Measurements from ENCODE around the gene CSGALNACT2.

CSGALNACT2 gene

GRCh38 chr10:43124574-43125273, 13.5 kb upstream of the CSGALNACT2 start:
- no peak for DNase-seq

DNA sequence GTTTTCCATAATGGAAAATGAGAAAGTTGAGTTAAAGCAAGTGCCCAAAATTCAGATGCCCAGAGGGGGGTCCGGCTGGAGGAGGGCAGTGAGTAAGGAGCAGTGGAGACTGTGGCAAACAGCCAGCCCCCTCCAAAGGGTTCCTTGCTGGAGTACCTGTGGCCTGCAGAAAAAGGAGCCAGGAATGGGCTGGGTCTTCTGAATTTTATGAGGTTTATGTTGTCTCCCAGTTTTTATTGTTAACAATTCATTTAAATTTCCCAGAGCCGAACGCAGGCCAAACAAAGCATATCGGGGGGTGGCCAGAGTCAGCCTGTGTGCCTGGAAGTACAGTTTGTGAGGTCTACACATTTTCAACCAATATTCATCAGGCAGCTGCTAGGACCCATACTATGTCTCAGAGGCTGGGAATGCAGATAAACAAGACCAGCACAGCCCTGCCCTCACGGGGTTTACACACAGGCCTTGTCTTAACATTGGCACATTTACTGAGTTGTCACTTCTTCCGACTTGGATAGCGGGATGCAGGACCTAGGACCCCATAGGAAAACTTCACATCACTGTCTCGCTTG, 12.9 kb upstream of the CSGALNACT2 start:
- no peak for DNase-seq

GRCh38 chr10:43125881-43126731, 12.1 kb upstream of the CSGALNACT2 start:
- no peak for DNase-seq

- no peak for DNase-seq
Observed at GRCh38 chr10:43126759-43127424, 11.4 kb upstream of the CSGALNACT2 start.

DNA sequence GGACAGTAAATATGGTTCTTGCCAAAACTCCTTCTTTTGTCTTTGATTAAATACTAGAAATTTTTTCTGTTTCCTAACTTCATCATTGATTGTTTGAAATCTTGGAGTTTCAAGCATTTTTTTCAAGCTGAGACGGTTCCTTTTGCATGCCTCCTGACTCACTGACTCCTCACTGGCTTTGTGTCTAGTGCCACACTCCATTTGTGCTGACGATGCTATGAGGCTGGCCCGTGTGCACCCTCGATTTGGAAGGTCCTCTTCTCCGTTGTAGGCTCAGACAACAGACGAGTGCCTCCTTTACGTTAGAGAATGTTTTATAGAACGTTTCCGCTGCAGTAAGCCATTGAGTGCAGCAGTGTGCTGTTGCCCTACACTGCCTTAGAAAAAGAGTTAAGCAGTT, 10.8 kb upstream of the CSGALNACT2 start:
- no peak for DNase-seq

- no peak for DNase-seq
Observed at GRCh38 chr10:43128331-43128730, 9.9 kb upstream of the CSGALNACT2 start.

GRCh38 chr10:43128958-43129706, 9.1 kb upstream of the CSGALNACT2 start:
- peak; percentile 92 for DNase-seq

DNA sequence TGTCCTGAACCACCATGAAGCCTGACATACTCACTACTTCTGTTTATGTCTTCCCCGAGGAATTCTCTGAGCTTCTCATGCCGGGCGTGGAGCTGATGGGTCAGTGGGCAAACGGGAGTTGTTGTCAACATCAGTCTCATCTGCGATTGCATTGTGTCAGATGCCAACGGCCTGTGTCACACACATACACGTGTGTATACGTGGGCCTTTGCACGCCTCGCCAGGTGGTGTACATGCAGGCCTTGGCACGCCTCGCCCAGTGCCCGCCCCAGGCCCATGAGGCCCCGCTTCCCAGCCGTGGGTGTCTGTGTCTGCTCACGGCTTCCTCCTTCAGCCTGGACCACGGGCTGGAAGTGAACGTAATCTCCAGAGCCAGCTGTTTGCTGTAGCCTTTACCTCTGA, 7.5 kb upstream of the CSGALNACT2 start:
- DNase-seq = no peak

DNA sequence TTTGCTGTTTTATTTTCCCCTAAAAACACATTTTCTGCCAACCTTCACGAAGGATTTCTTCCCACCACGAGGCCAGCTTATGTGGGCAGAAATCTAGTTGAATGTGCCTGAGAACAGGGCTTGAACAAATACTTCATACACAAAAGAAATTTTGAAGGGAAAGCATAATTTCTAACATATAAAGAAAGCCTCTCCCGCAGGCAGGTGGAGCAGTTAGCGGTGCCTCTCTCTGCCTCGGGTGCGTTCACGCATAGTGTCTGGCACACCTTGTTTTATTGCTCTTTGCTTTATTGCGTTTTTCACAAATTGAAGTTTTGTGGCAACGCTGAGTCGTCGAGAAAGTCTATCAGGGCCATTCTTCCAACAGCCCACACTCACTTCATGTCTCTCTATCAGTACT, 7.0 kb upstream of the CSGALNACT2 start:
- DNase-seq = no peak

- no peak for DNase-seq
Observed at GRCh38 chr10:43131906-43132305, 6.3 kb upstream of the CSGALNACT2 start.

DNA sequence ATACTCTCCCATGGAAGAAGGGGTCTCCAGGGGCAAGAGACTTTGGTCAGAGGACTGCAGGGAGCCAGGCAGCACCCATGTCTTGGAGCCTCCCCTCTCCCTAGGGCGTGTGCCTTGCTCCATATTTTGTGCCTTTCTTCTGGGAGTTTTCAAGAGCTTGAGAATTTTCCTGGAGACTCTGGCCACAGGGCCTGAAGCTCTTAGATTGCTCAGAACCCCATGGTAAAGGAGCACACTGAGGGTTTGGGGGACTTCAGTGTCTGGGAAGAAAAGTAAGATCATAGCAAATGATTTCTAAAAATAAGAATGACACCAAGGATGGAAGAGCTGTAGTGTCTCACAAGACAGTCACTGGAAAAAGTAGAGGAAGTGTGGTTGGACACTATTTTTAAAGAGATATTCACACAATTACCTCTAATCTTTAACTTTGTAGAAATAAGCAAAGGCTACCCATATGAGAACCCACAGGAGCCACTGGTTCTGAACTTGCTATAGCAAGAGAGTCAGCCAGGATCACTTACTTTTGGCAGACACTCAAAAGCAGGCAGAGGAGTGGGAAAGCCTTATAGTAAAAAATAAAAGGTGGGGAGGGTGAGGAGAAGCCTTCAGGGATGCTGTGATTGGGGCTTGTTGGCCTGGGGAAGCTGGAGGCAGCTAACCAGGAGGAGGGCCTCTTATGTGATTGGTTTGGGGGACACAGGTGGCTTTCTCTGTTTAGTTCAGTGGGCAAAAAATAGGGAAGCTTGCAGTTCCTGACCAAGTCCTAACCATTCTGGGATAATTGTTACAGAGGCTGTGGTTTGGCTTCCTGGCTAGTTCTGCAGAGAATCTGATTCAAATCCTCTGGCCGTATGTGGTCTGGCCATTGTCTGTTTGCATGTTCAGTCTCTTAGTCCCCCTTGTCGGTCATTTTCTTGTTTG, 5.1 kb upstream of the CSGALNACT2 start:
- DNase-seq = no peak

DNA sequence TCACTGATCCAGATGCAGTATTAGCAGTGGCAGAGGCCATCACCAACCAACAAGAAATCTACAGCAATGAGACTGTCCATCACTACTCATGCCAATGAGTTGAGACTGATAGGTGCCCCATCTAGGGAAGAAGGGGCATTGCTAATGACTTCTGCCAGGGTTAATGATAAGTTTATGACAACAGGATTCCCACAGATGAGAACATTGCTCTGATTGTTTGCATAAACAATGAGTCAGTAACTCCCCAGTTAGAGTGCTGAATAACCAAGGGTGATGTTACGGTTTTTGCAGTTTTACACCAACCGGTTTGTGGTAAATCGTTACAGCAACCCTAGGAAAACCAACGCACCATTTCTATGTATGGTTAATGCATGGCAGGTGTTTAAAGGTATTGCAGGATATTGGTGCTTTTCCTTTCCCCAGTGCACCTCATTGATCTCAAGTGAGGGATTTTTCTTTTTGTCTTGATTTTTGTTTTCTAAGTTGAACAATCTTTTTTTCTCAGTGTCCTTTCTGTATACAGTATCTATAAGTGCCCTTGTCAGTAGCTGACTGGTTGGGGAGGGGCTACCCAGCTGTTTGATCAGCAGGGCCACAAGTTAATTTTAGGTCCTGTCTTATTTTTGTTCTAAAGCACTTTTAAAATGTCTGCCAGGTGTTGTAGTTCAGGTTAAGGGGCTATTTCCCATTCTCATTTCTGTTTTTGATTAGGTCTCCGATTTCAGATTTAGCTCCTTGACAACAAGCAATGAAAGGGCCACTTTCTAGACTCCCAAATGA, 3.9 kb upstream of the CSGALNACT2 start:
- DNase-seq = no peak

DNA sequence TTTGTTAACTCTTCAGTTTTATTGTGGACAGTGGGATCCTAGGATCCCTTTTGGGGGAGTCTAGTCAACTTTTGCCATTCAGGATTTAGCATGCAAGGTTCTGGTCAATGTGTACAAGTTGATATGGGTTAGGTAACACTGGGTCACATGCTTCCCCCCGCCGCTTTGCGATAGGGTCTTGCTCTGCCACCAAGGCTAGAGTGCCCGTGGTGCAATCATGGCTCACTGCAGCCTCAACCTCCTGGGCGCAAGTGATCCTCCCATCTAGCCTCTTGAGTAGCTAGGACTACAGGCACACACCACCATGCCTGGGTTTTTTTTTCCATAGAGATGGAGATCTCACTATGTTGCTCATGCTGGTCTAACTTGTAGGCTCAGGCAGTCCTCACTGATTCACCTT, 3.2 kb upstream of the CSGALNACT2 start:
- no peak for DNase-seq

GRCh38 chr10:43135656-43136055, 2.6 kb upstream of the CSGALNACT2 start:
- DNase-seq = no peak

- DNase-seq = no peak
Observed at GRCh38 chr10:43136432-43136831, 1.8 kb upstream of the CSGALNACT2 start.

GRCh38 chr10:43136995-43137716, 1.1 kb upstream of the CSGALNACT2 start:
- DNase-seq = no peak

- peak; percentile 10 for DNase-seq
Observed at GRCh38 chr10:43137717-43138020, 576 bp upstream of the CSGALNACT2 start.

- peak; percentile 61 for DNase-seq
Observed at GRCh38 chr10:43138757-43139241, 554 bp downstream of the CSGALNACT2 start.

DNA sequence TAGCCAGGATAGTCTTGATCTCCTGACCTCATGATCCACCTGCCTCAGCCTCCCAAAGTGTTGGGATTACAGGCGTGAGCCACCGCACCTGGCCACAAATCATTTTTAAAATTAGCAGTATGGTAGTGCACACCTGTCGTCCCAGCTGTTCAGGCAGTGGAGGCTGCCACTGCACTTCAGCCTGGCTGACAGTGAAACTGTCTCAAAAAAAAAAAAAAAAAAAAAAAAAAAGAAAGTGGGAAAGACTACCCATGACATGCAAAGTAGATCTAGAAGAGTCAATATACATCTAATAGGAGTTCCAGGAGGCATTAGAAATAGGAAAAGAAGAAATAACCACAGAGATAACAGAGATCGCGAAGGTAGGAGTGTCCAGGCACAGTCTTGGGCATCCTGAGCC, 3.2 kb downstream of the CSGALNACT2 start:
- no peak for DNase-seq

GRCh38 chr10:43145311-43145710, 7.1 kb downstream of the CSGALNACT2 start:
- DNase-seq = no peak
